B cell (primary cell): Measurements from ENCODE around the gene PTPN14. TPM values are rescaled to one million over a fixed set of nuclear protein-coding genes. Genes with fewer than 3 reads are reported as not detected.

Source experiments
- ATAC-seq: fragments of 200-7000 bp; cut with Tn5 transposase; one replicate; pipeline ENCODE4 v1.10.0; 2021; ENCODE audit warnings: low read depth, mild to moderate bottlenecking, moderate number of reproducible peaks, moderate library complexity
- CTCF ChIA-PET: fragments of 350-600 bp; sonication (Branson Sonifier 250); formaldehyde crosslinking; loops from one replicate; lab custom pipeline; 2021; ENCODE audit warnings: antibody characterized with exemption, inconsistent platforms; lab: Charles Lee
- POLR2A ChIA-PET: fragments of 350-600 bp; sonication (Branson Sonifier 250); formaldehyde crosslinking; loops from one replicate; lab custom pipeline; 2021; ENCODE audit warnings: antibody characterized with exemption; lab: Charles Lee
- DNase-seq: peaks from one replicate; pipeline ENCODE4 v3.0.0; 2013
- H2AFZ ChIP-seq: 2 replicates; pipeline ENCODE4 v1.6.1; 2012; ENCODE audit warnings: mild to moderate bottlenecking, low read depth, low read length; ENCODE audit not compliant: insufficient read depth, poor library complexity, severe bottlenecking
- H3K27ac ChIP-seq, 2 donors: 1 replicate in 1 of 2; 2 replicates in 1 of 2; pipeline ENCODE4 v1.5.1; 2012 to 2013; ENCODE audit warnings: low read length in 2 of 2, mild to moderate bottlenecking in 2 of 2, moderate library complexity in 1 of 2
- H3K27me3 ChIP-seq, 4 experiments: fragments of 200-600 bp in 1 of 4; sonication (generic) in 1 of 4; replicated peaks in 1 of 4; 1 replicate in 2 of 4; 2 replicates in 2 of 4; pipeline versions ENCODE4 v1.6.1 to v1.7.0; 2013 to 2016; ENCODE audit warnings: low read length in 3 of 4, mild to moderate bottlenecking in 2 of 4, mixed read lengths in 1 of 4, moderate library complexity in 1 of 4; ENCODE audit not compliant: insufficient read depth in 4 of 4, control insufficient read depth in 3 of 4; ENCODE audit errors: control extremely low read depth in 1 of 4
- H3K36me3 ChIP-seq, 2 experiments: replicated peaks in 1 of 2; 1 replicate in 1 of 2; 2 replicates in 1 of 2; pipeline versions ENCODE4 v1.6.1 to v1.7.1; 2013; ENCODE audit warnings: low read length in 1 of 2; ENCODE audit not compliant: insufficient read depth in 2 of 2, control insufficient read depth in 1 of 2; ENCODE audit errors: control extremely low read depth in 1 of 2, extremely low read depth in 1 of 2
- H3K4me1 ChIP-seq, 2 donors: fragments of 200-600 bp in 1 of 2; sonication (generic) in 1 of 2; 1 replicate in 1 of 2; 2 replicates in 1 of 2; pipeline versions ENCODE4 v1.5.1 to v1.6.1; 2013 to 2017; ENCODE audit warnings: low read length in 2 of 2; ENCODE audit not compliant: control insufficient read depth in 2 of 2, insufficient read depth in 2 of 2
- H3K4me2 ChIP-seq: replicated peaks from 2 replicates; pipeline ENCODE3; 2012; ENCODE audit warnings: mild to moderate bottlenecking, low read depth, low read length; ENCODE audit not compliant: poor library complexity, severe bottlenecking
- H3K4me3 ChIP-seq, 5 experiments: fragments of 200-600 bp in 1 of 5; sonication (generic) in 1 of 5; 1 replicate in 3 of 5; 2 replicates in 2 of 5; pipeline versions ENCODE4 v1.5.1 to v1.7.0; 2011 to 2016; ENCODE audit warnings: low read length in 4 of 5, mild to moderate bottlenecking in 4 of 5, low read depth in 2 of 5, control low read depth in 1 of 5, moderate library complexity in 1 of 5; ENCODE audit not compliant: insufficient read depth in 1 of 5; ENCODE audit errors: control extremely low read depth in 1 of 5, extremely low read depth in 1 of 5
- H3K79me2 ChIP-seq: fragments of 200-600 bp; sonication (generic); one replicate; pipeline ENCODE4 v1.6.0; 2016; ENCODE audit warnings: low read length; ENCODE audit not compliant: control insufficient read depth, insufficient read depth
- H3K9ac ChIP-seq: fragments of 200-600 bp; sonication (generic); 2 replicates; pipeline ENCODE4 v1.6.1; 2017; ENCODE audit warnings: mild to moderate bottlenecking, low read length, moderate library complexity
- H3K9me3 ChIP-seq, 3 donors: one replicate each; pipeline versions ENCODE4 v1.6.1 to v1.7.1; 2013; ENCODE audit warnings: low read length in 2 of 3; ENCODE audit not compliant: control insufficient read depth in 2 of 3, insufficient read depth in 1 of 3; ENCODE audit errors: control extremely low read depth in 1 of 3
- H4K20me1 ChIP-seq: 2 replicates; pipeline ENCODE4 v1.6.0; 2012; ENCODE audit warnings: mild to moderate bottlenecking, low read length; ENCODE audit not compliant: insufficient read depth, control insufficient read depth, poor library complexity, severe bottlenecking
- H3K27ac Mint-ChIP-seq: one replicate; pipeline ENCODE4 v1.8.0; 2021; ENCODE audit warnings: mixed read lengths
- H3K27me3 Mint-ChIP-seq: one replicate; pipeline ENCODE4 v1.8.0; 2021; ENCODE audit warnings: mixed read lengths
- H3K4me1 Mint-ChIP-seq: one replicate; pipeline ENCODE4 v1.8.0; 2021; ENCODE audit warnings: mixed read lengths
- H3K4me3 Mint-ChIP-seq: one replicate; pipeline ENCODE4 v1.8.0; 2021; ENCODE audit warnings: mixed read lengths
- H3K9me3 Mint-ChIP-seq: one replicate; pipeline ENCODE4 v1.8.0; 2022; ENCODE audit warnings: mixed read lengths; ENCODE audit not compliant: insufficient read depth
- CTCF ChIP-seq: fragments of 200-600 bp; IDR thresholded peaks from one replicate; pipeline ENCODE4 v1.8.0; 2022; ENCODE audit warnings: antibody characterized with exemption, mild to moderate bottlenecking
- EZH2 ChIP-seq: IDR thresholded peaks from 2 replicates; pipeline ENCODE4 v1.6.1; 2012; ENCODE audit warnings: borderline replicate concordance, low read depth, mild to moderate bottlenecking, moderate library complexity, low read length; ENCODE audit not compliant: insufficient read depth, poor library complexity, severe bottlenecking
- WGBS: methylation state at CpG from one replicate; pipeline ENCODE4 v1.1.5; 2013; ENCODE audit warnings: missing lambda C conversion rate; ENCODE audit not compliant: insufficient coverage; 5-methylcytosine and 5-hydroxymethylcytosine counted together
- intact Hi-C: fragments of 100-400 bp; cut with micrococcal nuclease; formaldehyde crosslinking; loops from one replicate; pipeline ENCODE4 v1.10.0; 2022
- polyA plus RNA-seq: library from polyadenylated mRNA; depleted of rRNA; stranded (reverse); fragments of >200 nt; gene quantifications from 2 replicates; pipeline ENCODE4 v1.2.3, GENCODE V29; 2012
- total RNA-seq, 2 donors: library from RNA; stranded (reverse); fragments of 120-200 nt in 1 of 2; gene quantifications; 1 replicate in 1 of 2; 2 replicates in 1 of 2; pipeline versions ENCODE4 v1.2.3 to v1.2.4, GENCODE V29; 2013 to 2022

The PTPN14 gene
- total and polyA plus RNA-seq, 2 donors (not counting 1 experiment from before 2014, with no cell fraction given): under 0.01 TPM; not detected in 1

GRCh38 chr1:214354440-214355148 lies 196.8 kb downstream of the PTPN14 start:
- intact Hi-C loops: no loop called here
- H4K20me1 ChIP-seq: no peaks in the 10 kb centered on the region
- no peaks in the 10 kb centered on the region for H3K4me1 ChIP-seq
- POLR2A ChIA-PET: no interaction called here
- Mint-ChIP-seq H3K9me3 (no peaks in the 10 kb centered on the region), H3K27me3 (peaks cover 24% of the 10 kb centered on the region), H3K27ac (no peak overlapping the region), H3K4me1 (no peaks in the 10 kb centered on the region), H3K4me3 (no peak overlapping the region)
- H3K36me3 ChIP-seq: no peaks in the 10 kb centered on the region
- CTCF ChIA-PET: interaction anchor here (0.9 to 1.3 kb wide), 2 partner anchors 26 to 27 kb away, joined by 4 read pairs; no protein-coding TSS in a partner anchor
- H3K9me3 ChIP-seq: no peaks in the 10 kb centered on the region
- no peak overlapping the region for H3K9ac ChIP-seq
- H3K79me2 ChIP-seq: no peaks in the 10 kb centered on the region
- DNase-seq (no peak), ATAC-seq (no peak)
- H3K4me2 ChIP-seq: no peak overlapping the region
- TF ChIP-seq CTCF (no peak), EZH2 (no peak)
- H3K4me3 ChIP-seq: no peak overlapping the region
- H3K27me3 ChIP-seq: peaks cover 0 to 5% (median 0%) of the 10 kb centered on the region in 4 experiments
- WGBS: 100% methylated on average over 1 of the region's 4 CpGs
- no peak overlapping the region for H2AFZ ChIP-seq
- H3K27ac ChIP-seq: no peak overlapping the region

GRCh38 chr1:214352838-214353237 lies 198.6 kb downstream of the PTPN14 start:
- no peaks in the 10 kb centered on the region for H3K9me3 Mint-ChIP-seq
- Histone ChIP-seq H3K9ac (no peak overlapping the region), H4K20me1 (no peaks in the 10 kb centered on the region), H3K79me2 (no peaks in the 10 kb centered on the region), H3K27me3 (peaks cover 0 to under 1% (median 0%) of the 10 kb centered on the region in 4 experiments), H3K36me3 (no peaks in the 10 kb centered on the region), H3K4me3 (no peak overlapping the region), H3K4me2 (no peak overlapping the region), H3K9me3 (no peaks in the 10 kb centered on the region), H2AFZ (no peak overlapping the region), H3K27ac (no peak overlapping the region), H3K4me1 (no peaks in the 10 kb centered on the region)
- WGBS: no CpG with 5 or more reads among the region's 4 CpGs
- ATAC-seq (no peak), DNase-seq (no peak)
- TF ChIP-seq EZH2: no peak
- TF ChIP-seq CTCF: no peak
- peaks cover 24% of the 10 kb centered on the region for H3K27me3 Mint-ChIP-seq
- no peak overlapping the region for H3K27ac Mint-ChIP-seq
- H3K4me3 Mint-ChIP-seq: no peak overlapping the region
- CTCF ChIA-PET: interaction anchor here (1.2 to 1.3 kb wide), 3 partner anchors 13 to 24 kb away, joined by 4 read pairs; no protein-coding TSS in a partner anchor
- intact Hi-C loops: no loop called here
- POLR2A ChIA-PET: no interaction called here
- no peaks in the 10 kb centered on the region for H3K4me1 Mint-ChIP-seq
